HL-60 (cell line): ENCODE data around the gene SLC49A4.

ENCODE experiments used
- GABPA ChIP-seq: IDR thresholded peaks from 2 replicates; pipeline ENCODE4 v1.6.1; 2012; ENCODE audit warnings: low read depth
- POLR2AphosphoS5 ChIP-seq: IDR thresholded peaks from 2 replicates; pipeline ENCODE4 v1.6.1; 2012; ENCODE audit warnings: low read depth

GRCh38 chr3:122923611-122924010 lies 128.7 kb downstream of the SLC49A4 start:
- no peak for TF ChIP-seq GABPA
- TF ChIP-seq POLR2AphosphoS5, result no peak
